ENCODE results near the gene DMAP1. TPM values are rescaled to one million over a fixed set of nuclear protein-coding genes. Genes with fewer than 3 reads are reported as not detected.

DMAP1 gene
- total and polyA plus RNA-seq, 4 donors = 26.5 to 41.1 (median 35.1) TPM

DNA sequence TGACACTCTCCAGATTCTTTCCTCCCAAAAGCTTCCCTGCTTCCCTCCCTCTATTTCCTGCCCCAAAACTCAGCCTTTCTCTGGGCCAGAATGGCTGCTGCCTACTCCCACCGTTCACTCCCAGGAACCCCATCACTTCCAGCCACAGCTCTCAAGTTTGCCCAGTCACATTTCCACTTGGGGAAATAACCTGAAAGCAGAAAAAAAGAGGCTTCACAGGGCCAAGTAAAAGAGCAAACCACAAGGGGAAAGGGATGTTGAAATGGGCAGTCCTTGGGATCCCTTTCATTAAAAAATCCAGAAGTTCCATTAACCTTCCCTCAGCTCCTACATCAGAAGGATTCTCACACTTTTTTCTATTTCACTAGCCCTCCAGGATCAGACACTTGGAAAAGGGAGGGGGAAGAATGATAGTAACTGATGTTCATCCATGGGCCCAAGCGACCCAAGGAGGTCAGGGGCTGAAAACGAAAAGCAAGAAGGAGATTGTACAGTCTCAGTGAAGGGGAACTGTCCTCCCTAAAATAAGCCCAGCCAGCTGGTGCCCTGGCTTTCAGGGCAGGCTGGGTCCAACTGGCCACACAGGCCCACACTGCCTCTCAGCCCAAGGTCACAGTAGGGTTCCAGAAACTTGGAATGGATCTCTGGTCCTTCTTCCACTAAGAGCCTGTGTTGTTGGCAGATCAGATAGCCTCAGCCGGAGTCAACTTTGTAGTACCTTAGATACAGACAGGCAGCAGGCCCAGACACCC is 49.7 kb downstream of the DMAP1 start:
- Histone ChIP-seq H3K9me3 (ENCODE audit: control insufficient read depth in 4 of 4, insufficient read depth in 3 of 4, low read length in 3 of 4) (no peaks in the 10 kb centered on the region), H3K4me3 (no peak overlapping the region), H3K36me3 (ENCODE audit: control insufficient read depth in 4 of 4, insufficient read depth in 4 of 4, low read length in 4 of 4) (peaks cover 0 to 2% (median 0%) of the 10 kb centered on the region in 4 donors), H3K4me1 (ENCODE audit: control insufficient read depth in 5 of 5, insufficient read depth in 5 of 5, low read length in 5 of 5) (peaks cover 0 to 17% (median 0%) of the 10 kb centered on the region in 5 donors), H3K9ac (ENCODE audit: insufficient read depth in 1 of 2, low read length in 2 of 2) (no peak overlapping the region), H3K27me3 (ENCODE audit: control insufficient read depth in 3 of 3, insufficient read depth in 3 of 3, low read length in 2 of 3) (no peaks in the 10 kb centered on the region), H3K27ac (ENCODE audit: low read depth in 1 of 2, low read length in 1 of 2) (peak overlapping the region in 1 of 2 donors; percentile 23)
- ATAC-seq (ENCODE audit: insufficient read depth, low FRiP score) (no peak), DNase-seq (no peak)
- TF ChIP-seq CTCF (IDR thresholded peaks at IDR 0.05; ENCODE audit: control extremely low read depth, extremely low read depth) = no peak
- WGBS, 2 donors = 78 to 85% methylated on average over 4 of the region's 4 CpGs

- Histone ChIP-seq H3K4me3 (no peak overlapping the region), H3K4me1 (ENCODE audit: control insufficient read depth in 5 of 5, insufficient read depth in 5 of 5, low read length in 5 of 5) (peaks cover 0 to 17% (median 0%) of the 10 kb centered on the region in 5 donors), H3K9me3 (ENCODE audit: control insufficient read depth in 4 of 4, insufficient read depth in 3 of 4, low read length in 3 of 4) (no peaks in the 10 kb centered on the region), H3K9ac (ENCODE audit: insufficient read depth in 1 of 2, low read length in 2 of 2) (no peak overlapping the region), H3K36me3 (ENCODE audit: control insufficient read depth in 4 of 4, insufficient read depth in 4 of 4, low read length in 4 of 4) (peaks cover 0 to 2% (median 0%) of the 10 kb centered on the region in 4 donors), H3K27me3 (ENCODE audit: control insufficient read depth in 3 of 3, insufficient read depth in 3 of 3, low read length in 2 of 3) (no peaks in the 10 kb centered on the region), H3K27ac (ENCODE audit: low read depth in 1 of 2, low read length in 1 of 2) (peak overlapping the region in 1 of 2 donors; percentile 23)
- WGBS, 2 donors = 76 to 86% methylated on average over 9 of the region's 9 CpGs
- no peak for TF ChIP-seq CTCF (IDR thresholded peaks at IDR 0.05; ENCODE audit: control extremely low read depth, extremely low read depth)
- no peak for ATAC-seq (ENCODE audit: insufficient read depth, low FRiP score)
- no peak for DNase-seq
These were observed 50.5 kb downstream of the DMAP1 start for GRCh38 chr1:44263568-44264450.

DNA sequence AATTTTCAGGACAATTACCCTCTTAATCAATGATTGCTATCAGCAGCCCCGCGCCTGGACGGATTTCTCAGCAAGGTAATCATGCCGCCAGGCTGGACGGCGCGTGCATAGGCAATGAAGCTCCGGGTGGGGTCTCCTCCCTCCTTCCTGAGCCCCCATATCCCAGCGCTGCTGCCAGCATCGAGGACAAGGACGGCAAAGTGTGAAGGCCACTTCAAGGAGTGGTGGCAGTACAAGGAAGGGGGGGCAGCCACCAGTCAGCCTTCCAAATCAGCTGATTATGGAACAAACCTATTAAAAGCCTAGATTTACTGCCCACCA is 51.1 kb downstream of the DMAP1 start:
- TF ChIP-seq CTCF (IDR thresholded peaks at IDR 0.05; ENCODE audit: control extremely low read depth, extremely low read depth) = no peak
- no peak overlapping the region for H3K9ac ChIP-seq (ENCODE audit: insufficient read depth in 1 of 2, low read length in 2 of 2)
- H3K9me3 ChIP-seq (ENCODE audit: control insufficient read depth in 4 of 4, insufficient read depth in 3 of 4, low read length in 3 of 4) = no peaks in the 10 kb centered on the region
- 85 to 92% methylated on average over 10 to 11 of the region's 11 CpGs for WGBS, 2 donors
- DNase-seq (no peak), ATAC-seq (ENCODE audit: insufficient read depth, low FRiP score) (no peak)
- no peaks in the 10 kb centered on the region for H3K27me3 ChIP-seq (ENCODE audit: control insufficient read depth in 3 of 3, insufficient read depth in 3 of 3, low read length in 2 of 3)
- no peak overlapping the region for H3K27ac ChIP-seq (ENCODE audit: low read depth in 1 of 2, low read length in 1 of 2)
- no peak overlapping the region for H3K4me3 ChIP-seq
- peaks cover 0 to 2% (median 0%) of the 10 kb centered on the region in 4 donors for H3K36me3 ChIP-seq (ENCODE audit: control insufficient read depth in 4 of 4, insufficient read depth in 4 of 4, low read length in 4 of 4)
- peaks cover 0 to 17% (median 0%) of the 10 kb centered on the region in 5 donors for H3K4me1 ChIP-seq (ENCODE audit: control insufficient read depth in 5 of 5, insufficient read depth in 5 of 5, low read length in 5 of 5)

All from lung (tissue), 12 donors.